ENCODE measurements around the gene FNDC3A.

DNA sequence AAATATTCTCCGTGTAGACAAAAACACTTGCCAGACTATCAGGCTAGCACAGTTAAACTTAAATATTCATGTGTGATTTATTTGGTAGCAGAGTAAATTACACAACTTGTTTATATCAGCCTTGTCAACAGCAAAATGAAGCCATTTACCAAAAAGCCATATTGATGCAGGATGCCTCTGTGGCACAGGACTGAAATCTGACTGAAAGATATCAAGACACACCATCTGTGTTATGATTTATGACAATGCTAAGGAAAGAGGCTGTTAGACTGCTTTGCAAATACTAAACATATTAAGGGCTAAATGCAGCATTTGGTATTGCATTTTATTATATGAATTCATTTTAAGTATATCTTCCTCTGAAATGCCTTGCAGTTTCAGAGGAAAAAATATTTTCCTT lies 44.8 kb upstream of the FNDC3A start:
- TF ChIP-seq, protein P1, sequence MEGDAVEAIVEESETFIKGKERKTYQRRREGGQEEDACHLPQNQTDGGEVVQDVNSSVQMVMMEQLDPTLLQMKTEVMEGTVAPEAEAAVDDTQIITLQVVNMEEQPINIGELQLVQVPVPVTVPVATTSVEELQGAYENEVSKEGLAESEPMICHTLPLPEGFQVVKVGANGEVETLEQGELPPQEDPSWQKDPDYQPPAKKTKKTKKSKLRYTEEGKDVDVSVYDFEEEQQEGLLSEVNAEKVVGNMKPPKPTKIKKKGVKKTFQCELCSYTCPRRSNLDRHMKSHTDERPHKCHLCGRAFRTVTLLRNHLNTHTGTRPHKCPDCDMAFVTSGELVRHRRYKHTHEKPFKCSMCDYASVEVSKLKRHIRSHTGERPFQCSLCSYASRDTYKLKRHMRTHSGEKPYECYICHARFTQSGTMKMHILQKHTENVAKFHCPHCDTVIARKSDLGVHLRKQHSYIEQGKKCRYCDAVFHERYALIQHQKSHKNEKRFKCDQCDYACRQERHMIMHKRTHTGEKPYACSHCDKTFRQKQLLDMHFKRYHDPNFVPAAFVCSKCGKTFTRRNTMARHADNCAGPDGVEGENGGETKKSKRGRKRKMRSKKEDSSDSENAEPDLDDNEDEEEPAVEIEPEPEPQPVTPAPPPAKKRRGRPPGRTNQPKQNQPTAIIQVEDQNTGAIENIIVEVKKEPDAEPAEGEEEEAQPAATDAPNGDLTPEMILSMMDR (conservative IDR thresholded peaks at IDR 0.05; ENCODE audit: low read depth, low read length): no peak
- TF ChIP-seq EZH2 (IDR thresholded peaks at IDR 0.05; ENCODE audit: low read length, unreplicated experiment): no peak
